GM12875 (cell line): Measurements from ENCODE around the gene TBCCD1.

Experiments used
- H3K4me3 ChIP-seq: one replicate; pipeline ENCODE4 v1.5.1; 2011; ENCODE audit warnings: low read depth, low read length, control low read depth
- TF ChIP-seq, protein P1 (sequence below): IDR thresholded peaks from 2 replicates; pipeline ENCODE4 v1.5.1; 2011; ENCODE audit warnings: low read depth, mild to moderate bottlenecking, control low read depth, inconsistent platforms, low read length, moderate library complexity, borderline replicate concordance; ENCODE audit not compliant: insufficient read depth

TBCCD1 gene

GRCh38 chr3:186523434-186523833, 43.7 kb downstream of the TBCCD1 start:
- TF ChIP-seq, protein P1, sequence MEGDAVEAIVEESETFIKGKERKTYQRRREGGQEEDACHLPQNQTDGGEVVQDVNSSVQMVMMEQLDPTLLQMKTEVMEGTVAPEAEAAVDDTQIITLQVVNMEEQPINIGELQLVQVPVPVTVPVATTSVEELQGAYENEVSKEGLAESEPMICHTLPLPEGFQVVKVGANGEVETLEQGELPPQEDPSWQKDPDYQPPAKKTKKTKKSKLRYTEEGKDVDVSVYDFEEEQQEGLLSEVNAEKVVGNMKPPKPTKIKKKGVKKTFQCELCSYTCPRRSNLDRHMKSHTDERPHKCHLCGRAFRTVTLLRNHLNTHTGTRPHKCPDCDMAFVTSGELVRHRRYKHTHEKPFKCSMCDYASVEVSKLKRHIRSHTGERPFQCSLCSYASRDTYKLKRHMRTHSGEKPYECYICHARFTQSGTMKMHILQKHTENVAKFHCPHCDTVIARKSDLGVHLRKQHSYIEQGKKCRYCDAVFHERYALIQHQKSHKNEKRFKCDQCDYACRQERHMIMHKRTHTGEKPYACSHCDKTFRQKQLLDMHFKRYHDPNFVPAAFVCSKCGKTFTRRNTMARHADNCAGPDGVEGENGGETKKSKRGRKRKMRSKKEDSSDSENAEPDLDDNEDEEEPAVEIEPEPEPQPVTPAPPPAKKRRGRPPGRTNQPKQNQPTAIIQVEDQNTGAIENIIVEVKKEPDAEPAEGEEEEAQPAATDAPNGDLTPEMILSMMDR = no peak
- H3K4me3 ChIP-seq = no peak overlapping the region

- TF ChIP-seq, protein P1 = no peak
Measured at GRCh38 chr3:186523022-186523421, 44.1 kb downstream of the TBCCD1 start.

GRCh38 chr3:186520957-186521842, 45.9 kb downstream of the TBCCD1 start:
- TF ChIP-seq, protein P1 = no peak
- H3K4me3 ChIP-seq = no peak overlapping the region

More at GRCh38 chr3:186523022-186523421, 44.1 kb downstream of the TBCCD1 start:
- H3K4me3 ChIP-seq = no peak overlapping the region

GRCh38 chr3:186520431-186520830, 46.7 kb downstream of the TBCCD1 start:
- TF ChIP-seq, protein P1 = no peak
- no peak overlapping the region for H3K4me3 ChIP-seq

GRCh38 chr3:186519021-186519658, 48.0 kb downstream of the TBCCD1 start:
- TF ChIP-seq, protein P1 = no peak
- no peak overlapping the region for H3K4me3 ChIP-seq

- TF ChIP-seq, protein P1 = no peak
- no peak overlapping the region for H3K4me3 ChIP-seq
Measured at GRCh38 chr3:186517218-186517617, 49.9 kb downstream of the TBCCD1 start.
